Subcutaneous adipose tissue (tissue), 4 donors: ENCODE data around the gene MAP7D2. TPM values are rescaled to one million over a fixed set of nuclear protein-coding genes. Genes with fewer than 3 reads are reported as not detected.

Experiments
- total RNA-seq, 4 donors: library from RNA; depleted of rRNA; stranded (reverse); fragments of >200 nt; gene quantifications; one replicate each; pipeline ENCODE4 v1.1.0, GENCODE V29; 2016
- TF ChIP-seq, protein P1 (sequence below): fragments of 450-650 bp; IDR thresholded peaks from one replicate; pipeline ENCODE4 v1.5.1; 2016; ENCODE audit warnings: low read depth, mild to moderate bottlenecking, control low read depth, antibody characterized with exemption, moderate library complexity

The MAP7D2 gene
- total RNA-seq, 4 donors from 2014 or later, result 0.33 to 0.44 (median 0.36) TPM

DNA sequence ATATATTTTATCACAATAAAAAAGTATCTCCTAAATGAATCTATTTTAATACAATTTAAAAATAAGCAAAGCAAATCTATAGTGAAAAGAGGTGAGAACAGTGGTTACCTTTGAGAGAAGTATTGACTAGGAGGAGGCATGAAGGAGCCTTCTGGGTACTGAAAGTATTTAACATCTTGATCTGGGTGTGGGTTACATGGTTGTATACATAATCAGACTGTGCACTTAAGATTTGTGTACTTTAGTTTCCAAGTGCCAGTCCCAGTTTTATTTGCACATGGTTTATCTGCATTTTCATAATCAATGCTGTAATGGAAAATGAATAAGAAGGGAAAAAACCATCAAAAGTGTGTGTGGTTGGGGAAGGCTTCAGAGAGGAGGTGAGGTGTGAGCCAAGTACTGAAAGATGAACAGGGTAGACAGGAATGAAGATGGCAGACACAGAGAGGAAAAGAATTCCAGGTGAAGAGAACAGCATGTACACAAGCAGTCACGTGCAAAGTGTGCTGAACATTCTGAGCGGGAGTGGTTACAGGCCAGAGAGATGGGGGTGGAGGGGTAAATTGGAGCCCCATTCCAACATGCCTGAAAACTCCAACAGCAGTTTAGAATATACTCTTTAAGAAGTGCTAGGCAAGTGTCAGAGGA, 14.6 kb downstream of the MAP7D2 start:
- TF ChIP-seq, protein P1, sequence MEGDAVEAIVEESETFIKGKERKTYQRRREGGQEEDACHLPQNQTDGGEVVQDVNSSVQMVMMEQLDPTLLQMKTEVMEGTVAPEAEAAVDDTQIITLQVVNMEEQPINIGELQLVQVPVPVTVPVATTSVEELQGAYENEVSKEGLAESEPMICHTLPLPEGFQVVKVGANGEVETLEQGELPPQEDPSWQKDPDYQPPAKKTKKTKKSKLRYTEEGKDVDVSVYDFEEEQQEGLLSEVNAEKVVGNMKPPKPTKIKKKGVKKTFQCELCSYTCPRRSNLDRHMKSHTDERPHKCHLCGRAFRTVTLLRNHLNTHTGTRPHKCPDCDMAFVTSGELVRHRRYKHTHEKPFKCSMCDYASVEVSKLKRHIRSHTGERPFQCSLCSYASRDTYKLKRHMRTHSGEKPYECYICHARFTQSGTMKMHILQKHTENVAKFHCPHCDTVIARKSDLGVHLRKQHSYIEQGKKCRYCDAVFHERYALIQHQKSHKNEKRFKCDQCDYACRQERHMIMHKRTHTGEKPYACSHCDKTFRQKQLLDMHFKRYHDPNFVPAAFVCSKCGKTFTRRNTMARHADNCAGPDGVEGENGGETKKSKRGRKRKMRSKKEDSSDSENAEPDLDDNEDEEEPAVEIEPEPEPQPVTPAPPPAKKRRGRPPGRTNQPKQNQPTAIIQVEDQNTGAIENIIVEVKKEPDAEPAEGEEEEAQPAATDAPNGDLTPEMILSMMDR, result no peak

DNA sequence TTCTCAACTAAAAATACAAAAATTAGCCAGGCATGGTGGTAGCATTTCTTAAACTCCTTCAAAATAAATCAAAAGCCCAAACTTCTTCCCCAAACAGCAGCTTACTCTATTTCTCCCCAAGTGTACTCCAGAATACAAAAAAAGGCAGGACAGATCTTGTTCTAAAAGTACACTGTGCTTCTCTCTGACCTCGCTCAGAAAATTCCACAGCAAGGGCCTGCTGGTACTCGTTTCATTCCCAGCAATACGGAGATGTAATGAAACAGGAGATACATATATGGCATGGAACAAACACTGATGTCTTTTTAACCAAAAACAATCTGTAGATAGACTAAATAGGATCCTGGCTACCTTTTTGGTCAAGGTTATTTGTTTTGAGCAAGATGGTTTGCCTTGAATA, 25.2 kb downstream of the MAP7D2 start:
- TF ChIP-seq, protein P1, result no peak

DNA sequence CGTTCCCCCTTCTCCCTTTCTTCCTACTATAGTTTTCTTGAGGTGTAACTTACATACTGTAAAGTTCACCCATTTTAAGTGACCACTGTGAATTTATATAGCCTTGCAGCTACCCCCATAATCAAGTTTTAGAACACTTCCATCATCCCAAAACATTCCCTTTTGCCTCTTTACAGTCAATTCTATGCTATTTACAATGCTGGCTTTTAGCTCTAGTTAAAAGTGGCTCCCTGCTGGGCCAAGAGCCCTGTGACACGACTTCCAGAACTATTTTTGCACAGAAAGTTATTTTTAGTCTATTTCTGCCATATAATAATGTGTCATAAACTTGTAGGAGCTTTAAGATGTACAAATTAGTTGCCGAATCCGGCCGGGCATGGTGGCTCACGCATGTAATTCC, 26.9 kb downstream of the MAP7D2 start:
- TF ChIP-seq, protein P1, result no peak

DNA sequence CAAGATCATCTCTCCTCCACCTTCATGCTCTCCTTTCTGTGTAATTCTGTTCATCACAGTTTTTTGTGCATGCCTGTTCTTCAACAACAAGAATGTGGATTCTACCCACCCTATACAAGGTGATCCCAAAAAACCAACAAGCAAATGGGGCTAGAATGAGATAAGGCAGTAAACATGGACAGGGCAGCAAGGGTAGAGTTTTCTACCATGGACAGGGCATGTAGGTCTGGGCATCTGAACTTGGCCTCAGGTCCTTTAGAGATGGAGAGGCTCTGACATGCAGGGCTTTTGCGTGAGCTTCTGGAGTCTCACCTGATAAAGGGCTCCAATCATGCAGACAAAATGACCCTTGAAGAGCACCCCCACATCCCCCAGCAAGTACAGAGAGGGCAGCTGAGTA, 36.4 kb downstream of the MAP7D2 start:
- TF ChIP-seq, protein P1, result no peak

DNA sequence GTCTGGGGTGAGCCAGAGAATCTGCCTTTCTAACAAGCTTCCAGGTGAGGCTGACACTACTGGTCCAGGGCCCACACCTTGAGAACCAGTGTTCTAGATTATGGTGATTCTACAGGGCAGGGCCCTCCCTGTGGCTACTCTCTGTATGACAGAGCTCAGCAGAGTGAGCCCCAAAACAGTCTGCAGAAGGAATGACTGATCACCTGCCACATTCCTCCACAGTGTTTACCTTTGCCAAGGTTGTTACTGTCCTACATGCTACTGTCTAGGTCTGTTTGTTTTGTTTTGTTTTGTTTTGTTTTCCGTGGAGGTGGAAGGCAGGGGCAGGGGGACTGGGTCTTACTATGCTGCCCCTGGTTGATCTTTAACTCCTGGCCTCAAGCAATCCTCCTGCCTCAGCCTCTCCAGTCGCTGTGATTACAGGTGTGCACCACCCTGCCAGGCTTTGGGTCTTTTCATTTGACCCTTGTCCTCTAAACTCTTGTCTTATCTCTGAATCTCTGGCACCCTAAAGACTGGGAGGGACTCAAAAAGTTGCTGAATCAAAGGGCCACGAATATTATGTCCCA, 45.1 kb downstream of the MAP7D2 start:
- TF ChIP-seq, protein P1, result no peak

DNA sequence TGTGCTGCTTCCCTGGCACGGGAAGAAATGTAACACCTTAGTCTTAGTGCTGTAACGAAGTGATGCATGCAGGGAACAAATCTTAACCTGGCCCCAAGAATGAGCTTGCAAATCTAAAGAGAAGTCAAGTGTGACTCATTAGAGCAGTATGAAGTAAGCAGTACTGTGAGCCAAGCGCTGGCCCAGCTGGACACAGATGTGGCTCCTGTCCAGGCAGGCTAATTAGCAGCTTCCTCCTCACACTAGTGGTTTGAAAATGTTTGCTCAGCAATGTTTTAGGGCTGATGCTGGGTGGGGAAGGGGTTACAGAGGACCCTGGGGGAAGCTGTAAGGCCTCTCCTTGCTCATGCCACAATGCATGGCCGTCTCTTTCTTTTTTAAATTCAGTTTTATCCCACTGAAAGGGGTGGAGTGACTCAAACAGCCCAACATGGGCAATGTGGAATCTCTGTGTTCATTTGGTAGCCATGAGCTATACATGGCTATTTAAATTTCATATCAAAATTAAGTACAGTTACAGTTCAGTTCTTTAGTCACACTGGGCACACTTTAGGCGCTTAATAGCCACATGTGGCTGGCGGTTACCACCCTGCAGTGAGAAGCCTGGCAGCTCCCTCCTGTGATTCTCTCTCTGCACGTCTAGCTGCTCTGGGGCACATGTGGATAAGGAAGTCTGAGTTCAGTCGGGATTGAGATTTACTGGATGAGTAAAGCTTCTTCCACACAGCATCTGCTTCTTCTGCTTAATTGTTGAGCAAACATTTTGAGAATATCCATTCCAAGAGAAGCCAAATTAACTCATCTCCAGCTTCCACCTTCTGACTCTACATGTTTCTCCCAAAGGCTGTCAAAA, 48.8 kb downstream of the MAP7D2 start:
- TF ChIP-seq, protein P1, result no peak
